ENCODE measurements around the gene PAQR7.

PAQR7 gene

DNA sequence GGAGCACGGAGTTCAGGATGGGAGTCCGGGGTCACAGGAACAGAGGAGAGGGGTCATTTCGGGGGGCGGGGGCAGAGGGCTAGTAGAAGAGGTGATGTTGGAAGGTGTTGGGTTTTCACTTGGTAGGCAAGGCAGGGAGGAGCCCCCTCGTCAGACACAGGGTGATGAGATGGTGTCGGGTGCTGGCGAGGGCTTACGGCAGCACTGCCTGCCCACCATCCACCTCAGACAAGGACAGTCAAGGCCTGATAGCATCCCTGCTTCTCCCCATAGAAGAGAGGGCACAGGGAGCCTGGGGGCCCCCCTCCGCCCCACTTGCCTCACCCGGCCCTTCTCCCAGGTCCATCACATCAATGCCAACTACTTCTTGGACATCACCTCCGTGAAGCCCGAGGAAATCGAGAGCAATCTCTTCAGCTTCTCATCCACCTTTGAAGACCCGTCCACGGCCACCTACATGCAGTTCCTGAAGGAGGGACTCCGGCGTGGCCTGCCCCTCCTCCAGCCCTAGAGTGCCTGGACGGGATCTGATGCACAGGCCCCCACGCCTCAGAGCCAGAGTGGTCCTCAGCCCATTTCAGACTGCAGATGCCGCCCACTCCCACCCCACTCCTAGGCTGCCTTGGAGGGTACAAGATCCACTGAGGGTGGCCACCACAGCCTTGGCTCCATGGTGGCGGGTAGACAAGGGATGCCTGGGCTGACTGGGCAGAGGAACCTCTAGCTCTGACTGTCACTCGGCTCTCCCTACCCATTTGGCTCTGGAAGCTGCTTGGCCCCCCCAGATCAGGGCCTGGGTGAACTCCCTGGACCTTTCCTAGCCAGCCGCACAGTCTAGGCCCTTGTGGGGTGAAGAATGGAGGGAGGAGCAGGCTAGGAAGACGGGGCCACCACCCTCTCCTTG lies 60.0 kb downstream of the PAQR7 start:
- DNase-seq, result no peak

DNA sequence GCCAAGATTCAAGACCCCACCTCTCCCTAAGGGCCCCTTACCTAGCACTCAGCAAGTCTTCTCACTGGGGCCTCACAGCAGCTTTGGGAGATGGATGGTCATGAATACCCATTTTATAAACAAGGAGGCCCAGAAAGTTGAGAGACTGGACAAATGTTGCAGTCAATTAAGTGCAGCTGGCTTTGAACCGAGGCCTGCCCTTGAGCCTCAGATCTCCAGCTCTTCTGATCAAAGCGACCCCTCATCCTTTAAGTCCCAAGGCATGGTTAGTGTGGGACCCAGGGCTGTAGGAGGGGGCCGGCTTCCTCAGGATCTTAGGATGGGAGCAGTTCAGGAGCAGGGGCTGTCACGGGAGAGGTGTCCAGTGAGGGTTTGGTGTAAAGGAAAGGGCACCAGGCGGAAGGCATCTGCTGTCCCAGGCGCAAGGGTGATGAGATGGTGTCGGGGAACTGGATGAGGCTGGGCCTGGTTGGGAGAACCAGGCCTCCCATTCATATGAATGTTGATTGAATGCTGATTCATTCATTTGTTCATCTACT lies 60.9 kb downstream of the PAQR7 start:
- no peak for DNase-seq

DNA sequence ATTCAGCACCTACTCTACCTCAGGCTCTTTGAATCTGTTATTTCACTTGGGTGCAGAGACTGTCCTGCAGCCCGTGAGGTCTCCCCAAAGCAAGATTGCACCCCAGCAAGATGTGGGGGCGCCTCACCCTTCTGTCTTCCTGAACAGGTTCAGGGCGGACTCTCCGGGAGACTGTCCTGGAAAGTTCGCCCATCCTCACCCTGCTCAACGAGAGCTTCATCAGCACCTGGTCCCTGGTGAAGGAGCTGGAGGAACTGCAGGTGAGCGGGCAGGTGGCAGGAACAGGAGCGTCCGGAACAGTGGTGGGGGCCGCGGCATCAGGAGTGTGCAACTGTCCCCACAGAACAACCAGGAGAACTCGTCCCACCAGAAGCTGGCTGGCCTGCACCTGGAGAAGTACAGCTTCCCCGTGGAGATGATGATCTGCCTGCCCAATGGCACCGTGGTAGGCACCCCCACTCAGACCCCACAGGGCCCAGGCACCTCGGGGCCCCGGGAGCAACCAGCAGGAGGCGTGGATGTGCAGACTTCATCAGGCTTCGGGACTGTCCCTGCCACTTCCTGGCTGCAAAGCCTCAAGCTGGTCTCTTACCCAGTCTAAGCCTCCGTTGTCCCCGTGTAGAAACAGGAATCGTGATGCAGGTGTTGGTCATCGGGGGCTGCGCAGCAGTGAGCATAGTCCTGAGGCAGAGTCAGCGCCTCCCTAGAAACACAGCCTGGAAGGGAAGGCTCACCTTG lies 61.6 kb downstream of the PAQR7 start:
- no peak for DNase-seq

DNA sequence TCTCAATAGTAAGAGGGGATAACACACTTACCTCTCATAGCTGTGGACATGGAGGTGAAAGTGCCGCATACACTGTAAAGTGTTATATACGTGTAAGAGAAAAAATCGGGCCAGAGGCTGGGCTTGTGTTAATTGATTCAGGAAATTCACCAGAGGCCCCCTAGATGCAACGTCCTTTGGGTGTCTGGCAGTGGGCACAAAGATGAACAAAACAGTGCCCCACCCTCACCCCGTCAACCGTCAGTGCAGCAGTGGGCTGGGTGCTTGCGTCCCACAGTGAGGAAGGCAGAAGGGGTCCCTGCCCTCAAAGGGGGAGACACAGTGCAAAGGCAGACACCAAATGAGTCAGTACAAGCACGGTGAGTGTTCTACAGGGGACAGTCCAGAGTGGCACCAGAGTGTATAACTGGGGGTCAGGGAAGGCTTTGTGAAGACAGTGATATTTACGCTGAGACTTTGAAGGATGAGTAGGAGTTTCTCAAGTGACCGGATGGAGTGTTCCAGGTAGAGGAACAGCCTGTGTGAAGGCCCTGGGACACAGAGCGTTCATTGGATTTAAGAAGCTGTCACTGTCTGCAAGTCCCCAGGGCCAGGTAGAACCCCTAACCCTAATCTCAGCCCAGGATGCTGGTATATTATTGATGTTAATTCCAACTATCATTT lies 62.3 kb downstream of the PAQR7 start:
- DNase-seq, result no peak
